Dedifferentiated amniotic fluid mesenchymal stem cell (primary cell): ENCODE results near the gene PATJ.
"Not testable (repeated sequence)": the region's sequence is repeated elsewhere in the genome, so short reads cannot be mapped to it uniquely, and the experiment has no call there.

Experiments used
- DNase-seq: peaks from one replicate; pipeline ENCODE4 v3.0.0-alpha.2; 2016; ENCODE audit errors: extremely low spot score

PATJ gene

DNA sequence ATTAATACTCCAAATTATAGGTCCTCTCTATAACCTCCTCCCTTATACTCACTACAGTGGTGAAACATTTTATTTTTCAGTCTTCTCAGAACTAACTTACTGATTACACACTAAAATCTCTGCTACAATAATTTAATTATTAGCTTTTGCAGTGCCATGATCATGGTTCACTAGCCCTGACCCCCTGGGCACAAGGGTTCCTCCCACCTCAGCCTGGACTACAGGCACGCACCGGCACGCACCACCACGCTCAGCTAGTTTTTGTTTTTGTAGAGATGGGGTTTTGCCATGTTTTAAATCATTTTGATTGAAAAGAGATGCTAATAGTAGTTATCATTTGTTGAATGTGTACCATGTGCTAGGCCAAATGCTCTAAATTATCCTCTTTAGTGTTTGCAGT lies 6.3 kb downstream of the PATJ start:
- no peak for DNase-seq

GRCh38 chr1:61749574-61749973 lies 7.3 kb downstream of the PATJ start:
- no peak for DNase-seq

DNA sequence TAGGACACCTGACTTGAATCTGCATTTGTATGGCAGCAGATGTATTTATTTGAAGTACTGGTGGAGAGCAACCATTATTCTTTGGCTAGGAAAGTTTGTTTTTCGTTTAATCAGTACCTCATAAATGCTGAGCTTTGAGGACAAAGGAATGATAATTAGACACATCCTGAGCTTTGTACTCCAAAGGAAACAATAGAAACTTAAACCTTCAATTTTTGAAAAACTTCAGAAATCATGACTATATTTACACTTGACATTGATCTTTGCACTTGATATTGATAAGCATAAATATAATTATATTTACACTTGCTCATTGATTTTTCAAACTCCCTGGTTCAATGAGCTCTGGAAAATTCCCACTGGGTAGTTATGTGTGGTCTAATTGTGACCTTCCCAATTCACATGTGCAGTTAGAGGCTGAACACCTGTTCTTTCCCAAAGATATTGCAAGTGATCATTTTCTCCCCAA lies 10.7 kb downstream of the PATJ start:
- no peak for DNase-seq

- no peak for DNase-seq
Measured at GRCh38 chr1:61753998-61754508, 11.8 kb downstream of the PATJ start.

GRCh38 chr1:61754545-61754944 lies 12.3 kb downstream of the PATJ start:
- DNase-seq = no peak

GRCh38 chr1:61756773-61757172 lies 14.5 kb downstream of the PATJ start:
- DNase-seq = no peak

DNA sequence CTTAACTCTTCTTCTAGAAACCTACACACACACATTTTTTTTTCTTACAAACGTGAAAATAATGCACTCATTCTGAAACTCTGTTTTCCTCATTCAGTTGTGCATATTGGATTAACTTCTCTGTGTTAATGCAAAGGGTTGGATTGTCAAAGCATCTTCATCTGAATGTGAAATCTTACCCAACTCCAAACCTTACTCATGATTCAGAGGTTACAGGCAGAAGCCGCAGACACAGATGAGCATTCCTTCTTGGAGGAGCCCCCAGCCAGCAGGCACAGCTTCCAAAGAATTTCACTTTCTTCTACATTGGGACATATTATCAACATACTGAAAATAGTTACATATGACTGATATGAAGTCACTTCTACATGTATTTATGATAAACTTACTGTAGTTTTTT lies 15.7 kb downstream of the PATJ start:
- peak; percentile 20 for DNase-seq

DNA sequence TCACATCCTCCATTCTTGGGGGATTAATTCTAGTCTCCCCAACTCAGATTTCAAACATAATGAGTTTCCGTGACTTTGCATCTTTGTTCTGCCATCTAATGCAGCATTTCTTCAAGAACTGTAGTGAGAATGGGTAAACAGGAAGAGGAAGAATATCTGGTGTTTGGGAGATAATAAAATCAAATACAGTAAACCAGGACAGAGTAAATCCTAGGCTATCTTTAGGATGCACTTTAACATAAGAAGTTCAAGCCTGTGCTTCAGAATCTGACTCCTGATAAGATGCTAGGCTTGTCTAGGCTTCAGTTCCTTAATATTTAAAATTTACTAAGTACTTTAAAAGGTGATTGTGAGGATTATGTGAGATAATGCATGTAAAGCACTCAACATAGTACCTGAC lies 27.9 kb downstream of the PATJ start:
- no peak for DNase-seq

- no peak for DNase-seq
Measured at GRCh38 chr1:61776091-61776490, 33.8 kb downstream of the PATJ start.

DNA sequence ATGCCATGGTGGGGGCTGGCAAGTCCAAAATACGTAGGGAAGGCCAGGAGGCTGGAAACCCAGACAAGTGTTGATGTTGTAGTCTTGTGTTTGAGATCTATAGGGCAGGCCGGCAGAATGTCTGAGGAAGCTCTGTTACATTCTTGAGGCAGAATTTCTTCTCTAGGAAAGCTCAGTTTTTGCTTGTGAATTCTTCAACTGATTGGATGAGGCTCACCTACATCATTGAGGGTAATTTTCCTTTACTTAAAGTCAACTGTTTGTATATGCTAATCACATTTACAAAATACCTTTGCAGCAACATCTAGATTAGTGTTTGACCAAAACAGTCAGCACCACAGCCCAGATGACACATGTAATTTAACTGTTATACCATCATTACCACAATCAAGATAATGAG lies 37.0 kb downstream of the PATJ start:
- no peak for DNase-seq

DNA sequence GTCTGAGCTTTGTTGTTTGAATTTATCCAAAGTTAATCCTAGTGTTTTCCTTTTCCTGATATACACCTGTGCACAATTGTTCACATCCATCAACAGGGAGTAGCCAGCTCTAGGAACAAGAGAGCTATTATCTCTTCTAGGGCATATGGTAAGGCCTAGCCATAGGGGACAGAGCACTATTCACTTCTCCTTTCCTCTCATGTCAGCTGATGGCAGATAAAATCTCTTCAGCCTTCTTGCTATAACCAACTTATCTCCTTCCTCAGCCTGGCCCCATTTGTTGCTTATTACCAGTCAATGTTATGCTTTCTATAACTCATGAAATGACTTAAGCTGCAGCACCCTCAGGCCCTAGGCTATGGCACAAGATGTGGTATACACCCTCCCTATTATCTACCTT lies 38.9 kb downstream of the PATJ start:
- DNase-seq = no peak

DNA sequence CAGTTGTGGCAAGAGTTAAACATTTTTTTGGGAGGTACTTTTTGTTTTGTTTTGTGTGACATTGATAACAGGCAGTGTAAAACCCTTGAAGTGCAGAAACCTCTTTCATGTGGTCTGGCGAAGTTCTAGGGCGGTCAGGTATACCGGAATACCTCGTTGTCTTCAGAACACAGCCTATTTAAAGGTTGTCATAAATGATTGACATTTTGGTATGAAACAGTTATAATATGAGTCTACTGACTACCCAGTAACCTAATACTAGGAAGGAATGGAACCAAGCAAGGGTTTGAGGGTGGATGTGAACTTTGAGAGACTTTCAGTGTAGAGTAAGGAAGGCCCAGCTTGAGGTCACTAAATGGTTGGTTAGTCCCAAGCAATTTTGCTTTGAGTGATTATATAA lies 40.5 kb downstream of the PATJ start:
- DNase-seq = no peak

GRCh38 chr1:61784726-61785125 lies 42.4 kb downstream of the PATJ start:
- no peak for DNase-seq

DNA sequence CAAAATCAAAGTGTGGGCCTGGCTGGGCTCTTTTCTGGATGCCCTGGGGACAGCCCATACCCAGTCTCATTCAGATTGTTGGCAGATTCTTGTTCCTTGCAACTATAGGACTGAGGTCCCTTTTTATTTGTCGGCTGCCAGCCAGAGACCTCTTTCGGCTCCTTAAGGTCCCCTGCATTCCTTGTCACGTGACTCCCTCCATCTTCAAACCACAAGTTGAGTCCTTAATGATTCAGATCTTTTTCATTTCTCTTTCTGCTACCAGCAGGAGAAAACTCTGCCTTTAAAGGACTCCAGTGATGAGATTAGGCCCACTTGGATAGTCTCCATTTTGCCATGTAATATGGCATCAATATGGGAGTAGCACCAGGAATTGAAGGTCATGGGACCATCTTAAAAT lies 48.6 kb downstream of the PATJ start:
- no peak for DNase-seq

DNA sequence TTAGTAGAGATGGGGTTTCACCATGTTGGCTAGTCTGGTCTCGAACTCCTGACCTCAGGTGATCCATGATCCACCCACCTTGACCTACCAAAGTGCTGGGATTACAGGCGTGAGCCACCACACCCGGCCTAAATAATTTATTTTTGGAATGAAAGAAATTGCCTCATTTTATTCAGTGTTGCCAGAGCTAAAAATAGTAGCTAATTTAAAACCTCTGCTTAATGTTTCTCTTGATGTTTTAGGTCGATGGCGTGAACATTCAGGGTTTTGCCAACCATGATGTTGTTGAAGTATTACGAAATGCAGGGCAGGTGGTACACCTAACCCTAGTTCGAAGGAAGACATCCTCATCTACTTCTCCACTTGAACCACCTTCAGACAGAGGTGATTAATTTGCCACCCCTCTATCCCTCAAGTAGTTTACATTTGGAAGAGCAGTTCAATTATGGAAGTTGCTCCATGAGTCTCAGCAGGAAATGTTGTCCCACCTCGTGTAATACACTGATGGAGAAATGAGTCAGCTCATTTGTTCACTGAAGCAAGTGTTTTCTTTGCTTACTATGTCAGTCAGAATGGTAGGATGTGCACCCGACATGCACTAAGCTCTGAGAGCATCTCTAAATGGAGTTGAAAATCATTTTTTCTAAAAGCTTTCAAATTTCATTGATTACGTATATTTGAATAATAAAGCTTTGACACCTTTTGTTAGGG lies 54.9 kb downstream of the PATJ start:
- peak; percentile 12 for DNase-seq

GRCh38 chr1:61801047-61801446 lies 58.8 kb downstream of the PATJ start:
- DNase-seq = not testable (repeated sequence)

GRCh38 chr1:61807606-61808140 lies 65.4 kb downstream of the PATJ start:
- DNase-seq = no peak

GRCh38 chr1:61808321-61808720 lies 66.0 kb downstream of the PATJ start:
- no peak for DNase-seq

- DNase-seq = no peak
Measured at GRCh38 chr1:61808968-61809367, 66.7 kb downstream of the PATJ start.

- no peak for DNase-seq
Measured at GRCh38 chr1:61812916-61813315, 70.6 kb downstream of the PATJ start.

DNA sequence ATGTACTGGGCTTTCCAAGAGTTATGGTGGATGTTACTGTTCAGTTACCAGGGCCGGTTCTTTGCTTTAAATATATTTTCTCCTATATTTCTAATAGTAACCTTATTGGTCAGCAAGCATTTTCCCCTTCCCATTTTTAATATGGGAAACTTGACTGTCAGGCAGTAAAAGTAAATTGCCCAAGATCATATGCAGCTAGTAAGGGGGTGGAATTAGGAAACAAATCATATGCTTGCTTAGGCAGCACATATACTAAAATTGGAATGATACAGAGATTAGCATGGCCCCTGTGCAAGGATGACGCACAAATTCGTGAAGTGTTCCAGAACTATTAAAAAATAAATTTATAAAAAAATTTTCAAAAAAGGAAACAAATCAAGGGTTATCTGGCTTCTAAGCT lies 73.9 kb downstream of the PATJ start:
- DNase-seq = no peak

DNA sequence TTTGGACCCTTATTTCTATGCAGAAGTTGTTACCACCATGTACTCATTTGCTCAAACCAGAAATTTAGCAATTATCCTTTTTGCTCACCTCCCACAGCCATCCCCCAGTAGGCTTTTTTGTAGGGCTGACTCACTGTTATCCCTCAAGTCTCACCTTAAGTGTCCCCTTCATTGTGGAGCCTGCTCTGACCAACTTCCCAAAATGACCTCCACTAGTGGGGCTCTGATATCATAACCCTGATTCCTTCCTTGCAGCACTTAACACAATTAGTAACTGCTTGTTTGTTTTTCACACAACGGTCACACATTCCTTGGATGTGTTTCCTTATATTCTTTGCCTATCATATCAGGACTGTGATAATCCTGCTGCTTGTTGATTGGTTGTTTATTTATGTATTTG lies 76.7 kb downstream of the PATJ start:
- no peak for DNase-seq

DNA sequence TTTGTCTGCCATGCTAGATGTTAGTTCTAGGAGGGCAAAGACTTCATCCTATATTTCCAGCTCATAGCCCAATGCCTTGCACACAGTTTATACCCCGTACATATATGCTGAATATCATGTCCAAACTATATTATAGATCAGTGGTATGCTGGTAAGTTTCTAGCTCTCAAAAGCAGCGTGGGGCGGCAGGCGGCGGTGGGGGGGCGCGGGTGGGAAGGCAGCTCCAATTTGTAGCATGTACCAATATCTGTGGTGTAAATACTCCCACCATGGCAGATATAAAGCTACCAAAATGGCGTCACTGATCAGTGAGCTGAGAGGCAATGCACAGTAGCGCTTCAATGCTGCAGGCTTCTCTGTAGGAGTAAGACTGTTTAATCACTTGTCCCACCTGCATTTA lies 77.1 kb downstream of the PATJ start:
- no peak for DNase-seq

DNA sequence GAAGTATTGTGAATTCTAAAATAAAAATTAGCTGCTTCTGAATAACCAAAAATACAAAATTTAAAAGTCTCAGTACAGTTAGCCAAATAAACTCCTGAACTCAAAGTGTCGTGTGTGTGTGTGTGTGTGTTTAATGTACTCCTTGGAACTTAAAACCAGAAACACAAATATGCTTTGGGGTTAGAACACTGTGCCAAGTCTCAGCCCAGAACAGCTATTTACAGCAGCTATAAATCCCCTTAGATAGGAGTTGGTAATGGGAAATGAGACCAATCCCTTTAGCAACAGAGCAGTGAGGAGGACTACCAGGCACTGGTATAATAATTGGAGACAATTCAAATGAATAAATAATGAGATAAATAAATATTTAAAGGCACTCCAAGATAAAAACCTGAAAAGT lies 83.1 kb downstream of the PATJ start:
- DNase-seq = no peak
